Right lobe of liver (tissue), 4 donors: ENCODE results near the gene TRIM3.

ENCODE experiments used
- POLR2A ChIP-seq: fragments of 450-650 bp; IDR thresholded peaks from one replicate; pipeline ENCODE4 v1.6.1; 2017; ENCODE audit warnings: antibody characterized with exemption, mild to moderate bottlenecking
- TF ChIP-seq, protein P1 (sequence below), 4 donors: fragments of 200-600 bp in 3 of 4; fragments of 450-650 bp in 1 of 4; IDR thresholded peaks; one replicate each; pipeline versions ENCODE4 v1.5.1 to v1.8.0; 2016 to 2022; ENCODE audit warnings: antibody characterized with exemption in 4 of 4, mild to moderate bottlenecking in 2 of 4
- donor health status: DM: no; HTN: no; CAD: no.
- donor health status: DM: no; HTN: no; CAD: no.
- donor health status: DM: no; HTN: yes; CAD: no.

DNA sequence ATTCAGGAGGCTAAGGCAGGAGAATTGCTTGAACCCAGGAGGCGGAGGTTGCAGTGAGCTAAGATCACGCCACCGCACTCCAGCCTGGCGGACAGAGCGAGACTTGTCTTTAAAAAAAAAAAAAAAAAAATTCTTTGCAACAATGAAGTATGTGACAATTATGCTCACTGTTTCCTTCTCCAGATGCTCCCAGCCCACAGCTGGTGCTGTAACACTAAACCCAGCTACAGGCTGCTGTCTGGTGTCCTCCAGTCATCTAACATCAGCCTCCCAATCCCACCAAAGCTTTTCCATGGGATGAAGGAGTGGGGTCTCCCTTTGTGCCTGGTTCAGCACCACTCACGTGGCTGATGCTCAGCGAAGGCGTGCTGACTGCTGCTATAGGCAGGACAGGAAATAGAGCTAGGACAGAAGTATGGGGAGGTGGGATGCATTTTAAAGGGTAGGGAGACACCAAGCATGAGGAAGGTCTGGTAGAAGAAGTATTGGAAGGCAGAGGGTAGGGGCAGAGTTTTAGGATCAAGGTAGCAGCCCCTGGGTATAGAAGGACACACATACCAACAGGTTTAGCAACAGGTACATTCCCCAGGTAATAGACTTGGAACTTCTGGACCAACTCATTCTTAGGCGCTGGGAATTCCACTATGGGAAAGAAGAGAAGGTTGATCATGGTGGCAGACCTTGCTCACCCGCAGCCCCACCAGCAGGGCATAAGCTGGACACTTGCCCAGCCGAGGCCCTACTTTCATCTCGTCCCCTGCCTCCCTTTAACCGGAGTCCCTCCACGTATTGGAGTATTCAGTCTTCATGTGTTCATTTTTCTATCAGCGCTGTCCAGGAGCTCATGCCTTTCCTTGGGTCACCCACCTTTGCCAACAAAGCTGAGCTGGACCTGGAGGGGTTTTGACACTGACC is 73.1 kb downstream of the TRIM3 start:
- TF ChIP-seq, protein P1, sequence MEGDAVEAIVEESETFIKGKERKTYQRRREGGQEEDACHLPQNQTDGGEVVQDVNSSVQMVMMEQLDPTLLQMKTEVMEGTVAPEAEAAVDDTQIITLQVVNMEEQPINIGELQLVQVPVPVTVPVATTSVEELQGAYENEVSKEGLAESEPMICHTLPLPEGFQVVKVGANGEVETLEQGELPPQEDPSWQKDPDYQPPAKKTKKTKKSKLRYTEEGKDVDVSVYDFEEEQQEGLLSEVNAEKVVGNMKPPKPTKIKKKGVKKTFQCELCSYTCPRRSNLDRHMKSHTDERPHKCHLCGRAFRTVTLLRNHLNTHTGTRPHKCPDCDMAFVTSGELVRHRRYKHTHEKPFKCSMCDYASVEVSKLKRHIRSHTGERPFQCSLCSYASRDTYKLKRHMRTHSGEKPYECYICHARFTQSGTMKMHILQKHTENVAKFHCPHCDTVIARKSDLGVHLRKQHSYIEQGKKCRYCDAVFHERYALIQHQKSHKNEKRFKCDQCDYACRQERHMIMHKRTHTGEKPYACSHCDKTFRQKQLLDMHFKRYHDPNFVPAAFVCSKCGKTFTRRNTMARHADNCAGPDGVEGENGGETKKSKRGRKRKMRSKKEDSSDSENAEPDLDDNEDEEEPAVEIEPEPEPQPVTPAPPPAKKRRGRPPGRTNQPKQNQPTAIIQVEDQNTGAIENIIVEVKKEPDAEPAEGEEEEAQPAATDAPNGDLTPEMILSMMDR (IDR thresholded peaks at IDR 0.05): no peak
- no peak for TF ChIP-seq POLR2A
